MG63 (cell line): Measurements from ENCODE around the gene OPA1. TPM values are rescaled to one million over a fixed set of nuclear protein-coding genes. Genes with fewer than 3 reads are reported as not detected.

Source experiments
- DNase-seq: peaks from one replicate; pipeline ENCODE4 v3.0.0-alpha.2; 2020
- H3K27me3 ChIP-seq: fragments of 250-450 bp; sonication (Bioruptor Pico); 2 replicates; pipeline ENCODE4 v1.5.1; 2020; ENCODE audit warnings: mild to moderate bottlenecking, moderate library complexity
- H3K36me3 ChIP-seq: fragments of 250-450 bp; sonication (Bioruptor Pico); 2 replicates; pipeline ENCODE4 v1.5.1; 2020; ENCODE audit warnings: mild to moderate bottlenecking, moderate library complexity
- H3K4me3 ChIP-seq: fragments of 250-450 bp; sonication (Bioruptor Pico); 2 replicates; pipeline ENCODE4 v1.5.1; 2020; ENCODE audit warnings: mild to moderate bottlenecking, moderate library complexity
- H3K9me3 ChIP-seq: fragments of 250-450 bp; sonication (Bioruptor Pico); 2 replicates; pipeline ENCODE4 v1.5.1; 2020; ENCODE audit warnings: mild to moderate bottlenecking, moderate library complexity
- total RNA-seq: library from RNA; depleted of rRNA; stranded (reverse); fragments of >200 nt; shearing (Covaris generic); gene quantifications from 2 replicates; pipeline ENCODE4 v1.2.3, GENCODE V29; 2014; ENCODE audit warnings: low replicate concordance; rRNA removed

OPA1 gene
- 46.7 and 93.5 TPM in 2 replicates for total RNA-seq

- Histone ChIP-seq H3K4me3 (peak within 1 kb of the TSS; percentile 84), H3K27me3 (no peaks in the 10 kb centered on the region), H3K36me3 (peaks cover 18% of the 10 kb centered on the region), H3K9me3 (no peaks in the 10 kb centered on the region)
- peak; percentile 100 for DNase-seq
Observed at GRCh38 chr3:193592841-193593667, at the start of gene OPA1. TSS of gene OPA1 (plus strand) at chr3:193593208. CDS start at chr3:193593378, 170 bp downstream.

GRCh38 chr3:193544289-193544688 lies 48.7 kb upstream of the OPA1 start:
- peaks cover 13% of the 10 kb centered on the region for H3K9me3 ChIP-seq
- H3K27me3 ChIP-seq: peaks cover 4% of the 10 kb centered on the region; the same call in 1 of the 2 replicates
- no peaks in the 10 kb centered on the region for H3K36me3 ChIP-seq
- DNase-seq: no peak
- H3K4me3 ChIP-seq: no peak overlapping the region

- DNase-seq: no peak
- H3K4me3 ChIP-seq: no peak overlapping the region
- peaks cover 13% of the 10 kb centered on the region for H3K9me3 ChIP-seq
- H3K36me3 ChIP-seq: no peaks in the 10 kb centered on the region
- no peaks in the 10 kb centered on the region for H3K27me3 ChIP-seq
Observed at GRCh38 chr3:193545304-193545703, 47.7 kb upstream of the OPA1 start.

GRCh38 chr3:193546129-193546528 lies 46.9 kb upstream of the OPA1 start:
- H3K36me3 ChIP-seq: no peaks in the 10 kb centered on the region
- peaks cover 13% of the 10 kb centered on the region for H3K9me3 ChIP-seq
- no peak for DNase-seq
- H3K27me3 ChIP-seq: no peaks in the 10 kb centered on the region
- no peak overlapping the region for H3K4me3 ChIP-seq

- H3K4me3 ChIP-seq: no peak overlapping the region
Observed at GRCh38 chr3:193548406-193548805, 44.6 kb upstream of the OPA1 start.

GRCh38 chr3:193552923-193553322 lies 40.1 kb upstream of the OPA1 start:
- H3K27me3 ChIP-seq: peaks cover 11% of the 10 kb centered on the region
- no peak for DNase-seq
- no peak overlapping the region for H3K4me3 ChIP-seq
- H3K36me3 ChIP-seq: no peaks in the 10 kb centered on the region
- no peaks in the 10 kb centered on the region for H3K9me3 ChIP-seq

More at GRCh38 chr3:193548406-193548805, 44.6 kb upstream of the OPA1 start:
- peaks cover 5% of the 10 kb centered on the region; the same call in 1 of the 2 replicates for H3K27me3 ChIP-seq
- no peaks in the 10 kb centered on the region for H3K36me3 ChIP-seq
- peaks cover 13% of the 10 kb centered on the region for H3K9me3 ChIP-seq
- no peak for DNase-seq

GRCh38 chr3:193553586-193553985 lies 39.4 kb upstream of the OPA1 start:
- Histone ChIP-seq H3K36me3 (no peaks in the 10 kb centered on the region), H3K4me3 (no peak overlapping the region), H3K27me3 (peaks cover 11% of the 10 kb centered on the region), H3K9me3 (no peaks in the 10 kb centered on the region)
- no peak for DNase-seq

GRCh38 chr3:193554811-193555210 lies 38.2 kb upstream of the OPA1 start, which contains the start of gene ATP13A4:
TSS of gene ATP13A4 (minus strand) at chr3:193554895. CDS start at chr3:193554799, 96 bp downstream.
- Histone ChIP-seq H3K4me3 (no peak within 1 kb of the TSS), H3K36me3 (no peaks in the 10 kb centered on the region)
- no peak for DNase-seq

GRCh38 chr3:193556841-193557240 lies 36.2 kb upstream of the OPA1 start:
- Histone ChIP-seq H3K9me3 (no peaks in the 10 kb centered on the region), H3K36me3 (no peaks in the 10 kb centered on the region)

More at GRCh38 chr3:193554811-193555210, 38.2 kb upstream of the OPA1 start, which contains the start of gene ATP13A4:
- no peaks in the 10 kb centered on the region for H3K9me3 ChIP-seq
- H3K27me3 ChIP-seq: peaks cover 11% of the 10 kb centered on the region

GRCh38 chr3:193559100-193559499 lies 33.9 kb upstream of the OPA1 start:
- Histone ChIP-seq H3K9me3 (no peaks in the 10 kb centered on the region), H3K27me3 (peaks cover 3% of the 10 kb centered on the region), H3K36me3 (no peaks in the 10 kb centered on the region), H3K4me3 (no peak overlapping the region)
- DNase-seq: no peak

More at GRCh38 chr3:193556841-193557240, 36.2 kb upstream of the OPA1 start:
- DNase-seq: no peak
- H3K27me3 ChIP-seq: peaks cover 11% of the 10 kb centered on the region
- no peak overlapping the region for H3K4me3 ChIP-seq

GRCh38 chr3:193560091-193560490 lies 32.9 kb upstream of the OPA1 start:
- Histone ChIP-seq H3K9me3 (no peaks in the 10 kb centered on the region), H3K4me3 (no peak overlapping the region), H3K36me3 (no peaks in the 10 kb centered on the region), H3K27me3 (no peaks in the 10 kb centered on the region)
- no peak for DNase-seq

GRCh38 chr3:193560870-193561269 lies 32.1 kb upstream of the OPA1 start:
- DNase-seq: no peak

GRCh38 chr3:193563426-193563825 lies 29.6 kb upstream of the OPA1 start:
- DNase-seq: no peak
- H3K36me3 ChIP-seq: no peaks in the 10 kb centered on the region
- H3K4me3 ChIP-seq: no peak overlapping the region
- no peaks in the 10 kb centered on the region for H3K9me3 ChIP-seq
- H3K27me3 ChIP-seq: no peaks in the 10 kb centered on the region

More at GRCh38 chr3:193560870-193561269, 32.1 kb upstream of the OPA1 start:
- Histone ChIP-seq H3K27me3 (no peaks in the 10 kb centered on the region), H3K36me3 (no peaks in the 10 kb centered on the region), H3K9me3 (no peaks in the 10 kb centered on the region), H3K4me3 (no peak overlapping the region)

GRCh38 chr3:193564012-193564411 lies 29.0 kb upstream of the OPA1 start:
- no peaks in the 10 kb centered on the region for H3K27me3 ChIP-seq
- no peaks in the 10 kb centered on the region for H3K36me3 ChIP-seq
- DNase-seq: no peak
- no peaks in the 10 kb centered on the region for H3K9me3 ChIP-seq
- no peak overlapping the region for H3K4me3 ChIP-seq

GRCh38 chr3:193569119-193569518 lies 23.9 kb upstream of the OPA1 start:
- no peaks in the 10 kb centered on the region for H3K27me3 ChIP-seq
- no peaks in the 10 kb centered on the region for H3K9me3 ChIP-seq
- no peaks in the 10 kb centered on the region for H3K36me3 ChIP-seq
- no peak for DNase-seq
- H3K4me3 ChIP-seq: no peak overlapping the region

GRCh38 chr3:193572426-193572908 lies 20.5 kb upstream of the OPA1 start:
- H3K9me3 ChIP-seq: no peaks in the 10 kb centered on the region
- H3K36me3 ChIP-seq: no peaks in the 10 kb centered on the region
- H3K4me3 ChIP-seq: no peak overlapping the region
- DNase-seq: peak; percentile 46
- peaks cover 2% of the 10 kb centered on the region; the same call in 1 of the 2 replicates for H3K27me3 ChIP-seq

- Histone ChIP-seq H3K36me3 (no peaks in the 10 kb centered on the region), H3K9me3 (no peaks in the 10 kb centered on the region), H3K4me3 (no peak overlapping the region), H3K27me3 (peaks cover 2% of the 10 kb centered on the region; the same call in 1 of the 2 replicates)
- DNase-seq: no peak
Observed at GRCh38 chr3:193573403-193574191, 19.4 kb upstream of the OPA1 start.
